Effector memory CD8-positive, alpha-beta T cell (primary cell): ENCODE data around the gene LRRC47.

Experiments
- ATAC-seq: fragments of 150-1000 bp; cut with Tn5 transposase; replicated peaks from 2 replicates; pipeline ENCODE4 v1.10.0; 2021; ENCODE audit warnings: mild to moderate bottlenecking, moderate library complexity
- DNase-seq, 3 experiments: peaks; one replicate each; pipeline ENCODE4 v3.0.0; 2021
- H3K27ac Mint-ChIP-seq, 2 donors: one replicate each; pipeline ENCODE4 v1.8.0; 2022; ENCODE audit warnings: mild to moderate bottlenecking in 2 of 2, mixed read lengths in 2 of 2, moderate library complexity in 2 of 2
- H3K27me3 Mint-ChIP-seq, 2 donors: one replicate each; pipeline ENCODE4 v1.8.0; 2022; ENCODE audit warnings: mixed read lengths in 2 of 2
- H3K36me3 Mint-ChIP-seq: one replicate; pipeline ENCODE4 v1.8.0; 2022; ENCODE audit warnings: mild to moderate bottlenecking, moderate library complexity, mixed read lengths; ENCODE audit not compliant: insufficient read depth
- H3K4me1 Mint-ChIP-seq, 2 donors: one replicate each; pipeline ENCODE4 v1.8.0; 2022; ENCODE audit warnings: low read depth in 2 of 2, mixed read lengths in 2 of 2
- H3K4me3 Mint-ChIP-seq, 2 donors: one replicate each; pipeline ENCODE4 v1.8.0; 2022; ENCODE audit warnings: mild to moderate bottlenecking in 2 of 2, mixed read lengths in 2 of 2, moderate library complexity in 2 of 2
- H3K9me3 Mint-ChIP-seq, 2 donors: one replicate each; pipeline ENCODE4 v1.8.0; 2022; ENCODE audit warnings: mixed read lengths in 2 of 2

The LRRC47 gene

GRCh38 chr1:3768811-3769390 lies 27.4 kb downstream of the LRRC47 start:
- H3K27ac Mint-ChIP-seq, result no peak overlapping the region

GRCh38 chr1:3767328-3767925 lies 28.9 kb downstream of the LRRC47 start:
- H3K36me3 Mint-ChIP-seq, result no peaks in the 10 kb centered on the region
- H3K4me1 Mint-ChIP-seq, result peaks cover 4 to 5% of the 10 kb centered on the region in 2 donors
- no peaks in the 10 kb centered on the region for H3K9me3 Mint-ChIP-seq
- H3K27me3 Mint-ChIP-seq, result peaks cover 30 to 57% of the 10 kb centered on the region in 2 donors
- no peak for DNase-seq
- no peak overlapping the region for H3K4me3 Mint-ChIP-seq
- no peak overlapping the region for H3K27ac Mint-ChIP-seq
- no peak for ATAC-seq

More at GRCh38 chr1:3768811-3769390, 27.4 kb downstream of the LRRC47 start:
- Mint-ChIP-seq H3K9me3 (no peaks in the 10 kb centered on the region), H3K4me1 (peaks cover 4 to 5% of the 10 kb centered on the region in 2 donors), H3K4me3 (no peak overlapping the region), H3K27me3 (peaks cover 19 to 44% of the 10 kb centered on the region in 2 donors), H3K36me3 (no peaks in the 10 kb centered on the region)
- DNase-seq, result no peak
- ATAC-seq, result no peak

GRCh38 chr1:3763351-3764125 lies 32.8 kb downstream of the LRRC47 start:
- no peak overlapping the region for H3K4me3 Mint-ChIP-seq
- ATAC-seq (no peak), DNase-seq (no peak)
- no peaks in the 10 kb centered on the region for H3K9me3 Mint-ChIP-seq
- H3K27me3 Mint-ChIP-seq, result peaks cover 55 to 81% of the 10 kb centered on the region in 2 donors
- no peaks in the 10 kb centered on the region for H3K4me1 Mint-ChIP-seq
- no peaks in the 10 kb centered on the region for H3K36me3 Mint-ChIP-seq
- no peak overlapping the region for H3K27ac Mint-ChIP-seq

- no peak for ATAC-seq
- H3K4me3 Mint-ChIP-seq, result no peak overlapping the region
- no peaks in the 10 kb centered on the region for H3K9me3 Mint-ChIP-seq
- no peaks in the 10 kb centered on the region for H3K36me3 Mint-ChIP-seq
- H3K27me3 Mint-ChIP-seq, result peaks cover 55 to 75% of the 10 kb centered on the region in 2 donors
- no peaks in the 10 kb centered on the region for H3K4me1 Mint-ChIP-seq
- H3K27ac Mint-ChIP-seq, result no peak overlapping the region
- DNase-seq, result no peak
Observed at GRCh38 chr1:3762873-3763228, 33.4 kb downstream of the LRRC47 start.

GRCh38 chr1:3762151-3762872 lies 34.0 kb downstream of the LRRC47 start:
- no peaks in the 10 kb centered on the region for H3K36me3 Mint-ChIP-seq
- H3K27ac Mint-ChIP-seq, result no peak overlapping the region
- H3K4me1 Mint-ChIP-seq, result no peaks in the 10 kb centered on the region
- no peak overlapping the region for H3K4me3 Mint-ChIP-seq
- no peaks in the 10 kb centered on the region for H3K9me3 Mint-ChIP-seq
- DNase-seq, result no peak
- peaks cover 50 to 71% of the 10 kb centered on the region in 2 donors for H3K27me3 Mint-ChIP-seq
- no peak for ATAC-seq

- Mint-ChIP-seq H3K27ac (no peak overlapping the region), H3K9me3 (no peaks in the 10 kb centered on the region), H3K36me3 (no peaks in the 10 kb centered on the region), H3K4me3 (no peak overlapping the region), H3K27me3 (peaks cover 48 to 71% of the 10 kb centered on the region in 2 donors), H3K4me1 (no peaks in the 10 kb centered on the region)
- ATAC-seq, result no peak
- DNase-seq, result no peak
Observed at GRCh38 chr1:3761296-3762010, 34.8 kb downstream of the LRRC47 start.

- H3K4me1 Mint-ChIP-seq, result no peaks in the 10 kb centered on the region
- ATAC-seq (no peak), DNase-seq (no peak)
- H3K9me3 Mint-ChIP-seq, result no peaks in the 10 kb centered on the region
- H3K27ac Mint-ChIP-seq, result no peak overlapping the region
- H3K4me3 Mint-ChIP-seq, result no peak overlapping the region
- H3K36me3 Mint-ChIP-seq, result no peaks in the 10 kb centered on the region
- peaks cover 42 to 78% of the 10 kb centered on the region in 2 donors for H3K27me3 Mint-ChIP-seq
Observed at GRCh38 chr1:3759796-3760195, 36.5 kb downstream of the LRRC47 start.

- Mint-ChIP-seq H3K36me3 (no peaks in the 10 kb centered on the region), H3K27ac (no peak overlapping the region), H3K9me3 (no peaks in the 10 kb centered on the region), H3K27me3 (peaks cover 38 to 75% of the 10 kb centered on the region in 2 donors), H3K4me1 (no peaks in the 10 kb centered on the region), H3K4me3 (no peak overlapping the region)
- DNase-seq, result no peak
- no peak for ATAC-seq
Observed at GRCh38 chr1:3759164-3759563, 37.1 kb downstream of the LRRC47 start.

- H3K27me3 Mint-ChIP-seq, result peaks cover 22 to 66% of the 10 kb centered on the region in 2 donors
- H3K27ac Mint-ChIP-seq, result no peak overlapping the region
- no peak overlapping the region for H3K4me3 Mint-ChIP-seq
- ATAC-seq (no peak), DNase-seq (no peak)
- no peaks in the 10 kb centered on the region for H3K9me3 Mint-ChIP-seq
- H3K4me1 Mint-ChIP-seq, result no peaks in the 10 kb centered on the region
- H3K36me3 Mint-ChIP-seq, result no peaks in the 10 kb centered on the region
Observed at GRCh38 chr1:3756394-3756793, 39.9 kb downstream of the LRRC47 start.

GRCh38 chr1:3753656-3754454 lies 42.4 kb downstream of the LRRC47 start:
- Mint-ChIP-seq H3K4me3 (no peak overlapping the region), H3K27me3 (peaks cover 4 to 47% of the 10 kb centered on the region in 2 donors), H3K4me1 (no peaks in the 10 kb centered on the region), H3K36me3 (no peaks in the 10 kb centered on the region), H3K27ac (no peak overlapping the region), H3K9me3 (no peaks in the 10 kb centered on the region)
- ATAC-seq, result no peak
- no peak for DNase-seq

- Mint-ChIP-seq H3K36me3 (no peaks in the 10 kb centered on the region), H3K27me3 (peaks cover 4 to 43% of the 10 kb centered on the region in 2 donors)
- ATAC-seq, result no peak
Observed at GRCh38 chr1:3752400-3752945, 43.8 kb downstream of the LRRC47 start, which contains the start of gene CCDC27. Gene CCDC27 (plus strand): TSS chr1:3752450. CDS start chr1:3752482, 32 bp downstream.

GRCh38 chr1:3750741-3751140 lies 45.6 kb downstream of the LRRC47 start:
- H3K36me3 Mint-ChIP-seq, result peaks cover 7% of the 10 kb centered on the region
- H3K4me3 Mint-ChIP-seq, result no peak overlapping the region
- peaks cover 13 to 14% of the 10 kb centered on the region in 2 donors for H3K4me1 Mint-ChIP-seq
- H3K9me3 Mint-ChIP-seq, result peaks cover 0 to 1% of the 10 kb centered on the region in 2 donors
- no peak for ATAC-seq
- DNase-seq, result no peak
- H3K27ac Mint-ChIP-seq, result no peak overlapping the region
- H3K27me3 Mint-ChIP-seq, result peaks cover 4 to 27% of the 10 kb centered on the region in 2 donors

More at GRCh38 chr1:3752400-3752945, 43.8 kb downstream of the LRRC47 start, which contains the start of gene CCDC27:
- H3K4me3 Mint-ChIP-seq, result no peak within 1 kb of the TSS
- no peaks in the 10 kb centered on the region for H3K9me3 Mint-ChIP-seq
- peak within 1 kb of the TSS in 1 of 2 donors; percentile 12 for H3K27ac Mint-ChIP-seq
- no peak for DNase-seq
- H3K4me1 Mint-ChIP-seq, result peaks cover 5 to 10% of the 10 kb centered on the region in 2 donors
